ENCODE results near the gene TCEA3. TPM values are rescaled to one million over a fixed set of nuclear protein-coding genes. Genes with fewer than 3 reads are reported as not detected.

The TCEA3 gene
- total and polyA plus RNA-seq, 7 donors = 26.9 to 222 (median 66.2) TPM

- H3K4me3 ChIP-seq = no peak overlapping the region
- peak overlapping the region in 2 of 4 donors; percentile 75 to 87 for H3K27ac ChIP-seq
- no peaks in the 10 kb centered on the region for H3K9me3 ChIP-seq
- H3K4me1 ChIP-seq = peaks cover 0 to 33% (median 27%) of the 10 kb centered on the region in 4 donors
- intact Hi-C loops (cut with DNase I) = no loop called here
- H3K27me3 ChIP-seq = no peaks in the 10 kb centered on the region
- WGBS, 2 donors = 91% methylated on average over 2 of the region's 2 CpGs
- H3K36me3 ChIP-seq = peaks cover 0 to 12% (median 4%) of the 10 kb centered on the region in 4 donors
- no peak for TF ChIP-seq POLR2AphosphoS5 (IDR thresholded peaks at IDR 0.05)
- no peak for TF ChIP-seq POLR2A (IDR thresholded peaks at IDR 0.05)
- TF ChIP-seq CTCF (IDR thresholded peaks at IDR 0.05) = no peak
- TF ChIP-seq EP300 (IDR thresholded peaks at IDR 0.05) = no peak
- no peak for DNase-seq
These were observed 28.2 kb downstream of the TCEA3 start for GRCh38 chr1:23396380-23396779.

GRCh38 chr1:23395849-23396248, 28.7 kb downstream of the TCEA3 start:
- H3K27ac ChIP-seq = peak overlapping the region; percentile 73 to 87 (median 77)
- no peak overlapping the region for H3K4me3 ChIP-seq
- TF ChIP-seq POLR2A (IDR thresholded peaks at IDR 0.05) = no peak
- TF ChIP-seq POLR2AphosphoS5 (IDR thresholded peaks at IDR 0.05) = no peak
- TF ChIP-seq EP300 (IDR thresholded peaks at IDR 0.05) = no peak
- no peak for TF ChIP-seq CTCF (IDR thresholded peaks at IDR 0.05)
- H3K27me3 ChIP-seq = no peaks in the 10 kb centered on the region
- no peaks in the 10 kb centered on the region for H3K9me3 ChIP-seq
- peaks cover 0 to 12% (median 4%) of the 10 kb centered on the region in 4 donors for H3K36me3 ChIP-seq
- 83 to 91% methylated on average over 4 of the region's 4 CpGs for WGBS, 2 donors
- intact Hi-C loops (cut with DNase I) = no loop called here
- no peak for DNase-seq
- H3K4me1 ChIP-seq = peaks cover 0 to 33% (median 27%) of the 10 kb centered on the region in 4 donors

- no peaks in the 10 kb centered on the region for H3K9me3 ChIP-seq
- peak overlapping the region in 1 of 4 donors; percentile 0 for H3K4me3 ChIP-seq
- TF ChIP-seq CTCF (IDR thresholded peaks at IDR 0.05) (no peak), POLR2A (IDR thresholded peaks at IDR 0.05) (no peak), POLR2AphosphoS5 (IDR thresholded peaks at IDR 0.05) (no peak), EP300 (IDR thresholded peaks at IDR 0.05) (no peak)
- peaks cover 0 to 33% (median 27%) of the 10 kb centered on the region in 4 donors for H3K4me1 ChIP-seq
- no peak for DNase-seq
- H3K36me3 ChIP-seq = peaks cover 0 to 12% (median 4%) of the 10 kb centered on the region in 4 donors
- intact Hi-C loops (cut with DNase I) = no loop called here
- H3K27ac ChIP-seq = peak overlapping the region; percentile 73 to 87 (median 77)
- H3K27me3 ChIP-seq = no peaks in the 10 kb centered on the region
- WGBS, 2 donors = 67 to 71% methylated on average over 8 of the region's 8 CpGs
These were observed 29.3 kb downstream of the TCEA3 start for GRCh38 chr1:23395154-23395724.

GRCh38 chr1:23394684-23395083, 29.9 kb downstream of the TCEA3 start:
- peak; percentile 97 for DNase-seq
- intact Hi-C loops (cut with DNase I) = no loop called here
- H3K4me1 ChIP-seq = peaks cover 0 to 33% (median 27%) of the 10 kb centered on the region in 4 donors
- 65 to 74% methylated on average over 7 of the region's 7 CpGs for WGBS, 2 donors
- H3K27me3 ChIP-seq = no peaks in the 10 kb centered on the region
- H3K36me3 ChIP-seq = peaks cover 0 to 12% (median 4%) of the 10 kb centered on the region in 4 donors
- H3K27ac ChIP-seq = peak overlapping the region; percentile 73 to 87 (median 77)
- peak overlapping the region in 1 of 4 donors; percentile 0 for H3K4me3 ChIP-seq
- H3K9me3 ChIP-seq = no peaks in the 10 kb centered on the region
- peak in 3 of 4 donors; percentile 31 to 72 (median 51) for TF ChIP-seq POLR2AphosphoS5 (IDR thresholded peaks at IDR 0.05)
- TF ChIP-seq EP300 (IDR thresholded peaks at IDR 0.05) = peak in 2 of 4 donors; percentile 25 to 53
- TF ChIP-seq CTCF (IDR thresholded peaks at IDR 0.05) = no peak
- no peak for TF ChIP-seq POLR2A (IDR thresholded peaks at IDR 0.05)

Measured in sigmoid colon (tissue), 7 donors.